Measurements from ENCODE around the gene DSCAM. TPM values are rescaled to one million over a fixed set of nuclear protein-coding genes. Genes with fewer than 3 reads are reported as not detected.

Gene DSCAM
- total and polyA plus RNA-seq, 2 donors (not counting 3 experiments of a cell fraction or from before 2014, with no cell fraction given), result not detected

GRCh38 chr21:40646651-40647050 lies 200.3 kb downstream of the DSCAM start:
- Histone ChIP-seq H3K79me2 (ENCODE audit: control insufficient read depth, insufficient read depth, low read length) (no peaks in the 10 kb centered on the region), H3K9me1 (replicated peaks; ENCODE audit: control insufficient read depth, extremely low read depth, insufficient read depth, low read length) (no peaks in the 10 kb centered on the region), H3K9me3 (replicated peaks; ENCODE audit: control insufficient read depth, insufficient read depth, low read length) (peaks cover 2% of the 10 kb centered on the region), H4K20me1 (replicated peaks; ENCODE audit: control insufficient read depth, extremely low read depth, insufficient read depth, low read length) (no peaks in the 10 kb centered on the region), H3K4me1 (ENCODE audit: control insufficient read depth, extremely low read depth, insufficient read depth, low read length) (no peaks in the 10 kb centered on the region), H3K4me2 (ENCODE audit: insufficient read depth, low read length) (no peak overlapping the region), H3K4me3 (replicated peaks in 1 of 3; ENCODE audit: insufficient read depth in 1 of 3, low read depth in 1 of 3, low read length in 3 of 3) (no peak overlapping the region), H3K27me3 (ENCODE audit: control insufficient read depth in 2 of 2, insufficient read depth in 2 of 2, low read length in 2 of 2) (no peaks in the 10 kb centered on the region), H3K36me3 (ENCODE audit: control insufficient read depth in 2 of 2, extremely low read depth in 1 of 2, insufficient read depth in 2 of 2, low read length in 2 of 2) (no peaks in the 10 kb centered on the region), H3K9ac (replicated peaks; ENCODE audit: extremely low read depth, insufficient read depth, low read length) (no peak overlapping the region), H2AFZ (ENCODE audit: low read depth, low read length) (no peak overlapping the region), H3K27ac (ENCODE audit: insufficient read depth, low read depth, low read length) (no peak overlapping the region)
- intact Hi-C loops (cut with micrococcal nuclease), result no loop called here
- BruUV-seq (replicated peaks), result no TSS peak
- ChIA-PET CTCF (no interaction called here), POLR2A (no interaction called here)
- FAIRE-seq, result no peak
- dilution Hi-C loops (cut with MboI; ENCODE audit: extremely low pct_ligation_motif_present, low sequenced_read_pairs), result no loop called here
- DNase-seq (ENCODE audit: low read depth, low spot score), result no peak
- no peak for TF ChIP-seq EZH2 (IDR thresholded peaks at IDR 0.05; ENCODE audit: borderline replicate concordance, low read depth, low read length, severe bottlenecking)
- TF ChIP-seq POLR2A (IDR thresholded peaks at IDR 0.05; ENCODE audit: low read depth, low read length), result no peak
- TF ChIP-seq POLR2AphosphoS5 (IDR thresholded peaks at IDR 0.05; ENCODE audit: insufficient read depth, low read depth, low read length), result no peak
- TF ChIP-seq MAX (IDR thresholded peaks at IDR 0.05; ENCODE audit: insufficient read depth, insufficient read length), result no peak

GRCh38 chr21:40641042-40641441 lies 205.9 kb downstream of the DSCAM start:
- Histone ChIP-seq H4K20me1 (replicated peaks; ENCODE audit: control insufficient read depth, extremely low read depth, insufficient read depth, low read length) (no peaks in the 10 kb centered on the region), H3K4me3 (replicated peaks in 1 of 3; ENCODE audit: insufficient read depth in 1 of 3, low read depth in 1 of 3, low read length in 3 of 3) (no peak overlapping the region), H3K9me1 (replicated peaks; ENCODE audit: control insufficient read depth, extremely low read depth, insufficient read depth, low read length) (no peaks in the 10 kb centered on the region), H3K27me3 (ENCODE audit: control insufficient read depth in 2 of 2, insufficient read depth in 2 of 2, low read length in 2 of 2) (no peaks in the 10 kb centered on the region), H2AFZ (ENCODE audit: low read depth, low read length) (no peak overlapping the region), H3K9me3 (replicated peaks; ENCODE audit: control insufficient read depth, insufficient read depth, low read length) (peaks cover 10% of the 10 kb centered on the region), H3K4me1 (ENCODE audit: control insufficient read depth, extremely low read depth, insufficient read depth, low read length) (no peaks in the 10 kb centered on the region), H3K36me3 (ENCODE audit: control insufficient read depth in 2 of 2, extremely low read depth in 1 of 2, insufficient read depth in 2 of 2, low read length in 2 of 2) (no peaks in the 10 kb centered on the region), H3K4me2 (ENCODE audit: insufficient read depth, low read length) (no peak overlapping the region), H3K27ac (ENCODE audit: insufficient read depth, low read depth, low read length) (no peak overlapping the region), H3K79me2 (ENCODE audit: control insufficient read depth, insufficient read depth, low read length) (no peaks in the 10 kb centered on the region), H3K9ac (replicated peaks; ENCODE audit: extremely low read depth, insufficient read depth, low read length) (no peak overlapping the region)
- no peak for DNase-seq (ENCODE audit: low read depth, low spot score)
- FAIRE-seq, result no peak
- CTCF ChIA-PET, result no interaction called here
- no peak for TF ChIP-seq FOS (IDR thresholded peaks at IDR 0.05; ENCODE audit: borderline replicate concordance, insufficient read depth, low read length)
- TF ChIP-seq POLR2AphosphoS5 (IDR thresholded peaks at IDR 0.05; ENCODE audit: insufficient read depth, low read depth, low read length), result no peak
- no peak for TF ChIP-seq CTCF (IDR thresholded peaks at IDR 0.05; ENCODE audit: extremely low read depth in 1 of 2, insufficient read depth in 1 of 2, low read depth in 1 of 2, low read length in 2 of 2)
- TF ChIP-seq GATA2 (IDR thresholded peaks at IDR 0.05; ENCODE audit: insufficient read depth, insufficient read length, low read depth, low read length), result no peak
- TF ChIP-seq EZH2 (IDR thresholded peaks at IDR 0.05; ENCODE audit: borderline replicate concordance, low read depth, low read length, severe bottlenecking), result no peak
- TF ChIP-seq JUN (IDR thresholded peaks at IDR 0.05; ENCODE audit: borderline replicate concordance, insufficient read depth, insufficient read length, low read depth), result no peak
- TF ChIP-seq POLR2A (IDR thresholded peaks at IDR 0.05; ENCODE audit: low read depth, low read length), result no peak
- TF ChIP-seq MAX (IDR thresholded peaks at IDR 0.05; ENCODE audit: insufficient read depth, insufficient read length), result no peak
- TF ChIP-seq MYC (IDR thresholded peaks at IDR 0.05; ENCODE audit: low read depth, low read length), result no peak
- BruUV-seq (replicated peaks), result no TSS peak
- dilution Hi-C loops (cut with MboI; ENCODE audit: extremely low pct_ligation_motif_present, low sequenced_read_pairs) (no loop called here), intact Hi-C loops (cut with micrococcal nuclease) (no loop called here)
- POLR2A ChIA-PET, result no interaction called here
